Liver (tissue), 9 donors: ENCODE data around the gene TNFAIP8. TPM values are rescaled to one million over a fixed set of nuclear protein-coding genes. Genes with fewer than 3 reads are reported as not detected.

ENCODE experiments used
- DNase-seq: peaks from one replicate; pipeline ENCODE4 v3.0.0-alpha.2; 2017; ENCODE audit warnings: low spot score
- H3K27ac ChIP-seq, 2 donors: one replicate each; pipeline ENCODE4 v1.7.0; 2013; ENCODE audit warnings: inconsistent platforms in 2 of 2, low read length in 2 of 2, control low read depth in 1 of 2, low read depth in 1 of 2, mild to moderate bottlenecking in 1 of 2
- H3K27me3 ChIP-seq, 4 donors: one replicate each; pipeline versions ENCODE4 v1.6.1 to v1.7.0; 2013; ENCODE audit warnings: low read length in 3 of 4, inconsistent platforms in 1 of 4, mild to moderate bottlenecking in 1 of 4, moderate library complexity in 1 of 4; ENCODE audit not compliant: control insufficient read depth in 4 of 4, insufficient read depth in 4 of 4
- H3K36me3 ChIP-seq, 4 donors: one replicate each; pipeline versions ENCODE4 v1.6.1 to v1.7.0; 2013; ENCODE audit warnings: low read length in 3 of 4, mild to moderate bottlenecking in 3 of 4, low read depth in 1 of 4, moderate library complexity in 1 of 4; ENCODE audit not compliant: control insufficient read depth in 4 of 4, insufficient read depth in 3 of 4
- H3K4me1 ChIP-seq, 4 donors: one replicate each; pipeline versions ENCODE4 v1.6.1 to v1.7.0; 2013; ENCODE audit warnings: low read length in 3 of 4, mild to moderate bottlenecking in 3 of 4, moderate library complexity in 1 of 4; ENCODE audit not compliant: control insufficient read depth in 4 of 4, insufficient read depth in 4 of 4
- H3K4me3 ChIP-seq, 3 donors: one replicate each; pipeline versions ENCODE4 v1.6.1 to v1.7.0; 2013; ENCODE audit warnings: low read length in 3 of 3, control low read depth in 1 of 3, low read depth in 1 of 3, mild to moderate bottlenecking in 1 of 3
- H3K9ac ChIP-seq, 2 donors: one replicate each; pipeline ENCODE4 v1.7.0; 2013; ENCODE audit warnings: low read length in 2 of 2, mild to moderate bottlenecking in 2 of 2, moderate library complexity in 2 of 2, control low read depth in 1 of 2, low read depth in 1 of 2
- H3K9me3 ChIP-seq, 4 donors: one replicate each; pipeline versions ENCODE4 v1.6.1 to v1.7.0; 2013; ENCODE audit warnings: low read length in 3 of 4; ENCODE audit not compliant: control insufficient read depth in 4 of 4
- EGR1 ChIP-seq, 2 donors: IDR thresholded peaks; 2 replicates each; pipeline ENCODE4 v1.6.1; 2016 to 2018; ENCODE audit warnings: antibody characterized with exemption in 2 of 2, low read depth in 2 of 2
- FOXA1 ChIP-seq: IDR thresholded peaks from 2 replicates; pipeline ENCODE4 v1.6.1; 2016; ENCODE audit warnings: antibody characterized with exemption
- FOXA2 ChIP-seq: IDR thresholded peaks from 2 replicates; pipeline ENCODE4 v1.6.1; 2016; ENCODE audit warnings: antibody characterized with exemption
- GABPA ChIP-seq, 2 donors: IDR thresholded peaks in 1 of 2; conservative IDR thresholded peaks in 1 of 2; 2 replicates each; pipeline ENCODE4 v1.6.1; 2016; ENCODE audit warnings: antibody characterized with exemption in 2 of 2, mild to moderate bottlenecking in 1 of 2, moderate library complexity in 1 of 2
- HNF4A ChIP-seq, 2 donors: conservative IDR thresholded peaks; 2 replicates each; pipeline ENCODE4 v1.6.1; 2016; ENCODE audit warnings: antibody characterized with exemption in 2 of 2, mild to moderate bottlenecking in 2 of 2
- HNF4G ChIP-seq: IDR thresholded peaks from 2 replicates; pipeline ENCODE4 v1.6.1; 2016; ENCODE audit warnings: antibody characterized with exemption
- JUND ChIP-seq, 2 donors: IDR thresholded peaks; 2 replicates each; pipeline ENCODE4 v1.6.1; 2016; ENCODE audit warnings: antibody characterized with exemption in 2 of 2
- NR2F2 ChIP-seq: IDR thresholded peaks from 2 replicates; pipeline ENCODE4 v1.6.1; 2016; ENCODE audit warnings: antibody characterized with exemption
- RAD21 ChIP-seq, 2 donors: IDR thresholded peaks; 2 replicates each; pipeline ENCODE4 v1.6.1; 2016; ENCODE audit warnings: antibody characterized with exemption in 2 of 2, mild to moderate bottlenecking in 2 of 2
- RXRA ChIP-seq, 2 donors: IDR thresholded peaks; 2 replicates each; pipeline ENCODE4 v1.6.1; 2017 to 2018; ENCODE audit warnings: antibody characterized with exemption in 2 of 2, mild to moderate bottlenecking in 1 of 2
- SP1 ChIP-seq: IDR thresholded peaks from 2 replicates; pipeline ENCODE4 v1.6.1; 2018; ENCODE audit warnings: antibody characterized with exemption, mild to moderate bottlenecking
- TAF1 ChIP-seq: conservative IDR thresholded peaks from 2 replicates; pipeline ENCODE4 v1.6.1; 2016; ENCODE audit warnings: antibody characterized with exemption, mild to moderate bottlenecking
- YY1 ChIP-seq: IDR thresholded peaks from 2 replicates; pipeline ENCODE4 v1.6.1; 2016; ENCODE audit warnings: antibody characterized with exemption, mild to moderate bottlenecking
- WGBS: extraction: QIAGEN DNeasy Blood & Tissue Kit; methylation state at CpG from one replicate; pipeline ENCODE4 v1.1.7; 2013; 5-methylcytosine and 5-hydroxymethylcytosine counted together
- polyA plus RNA-seq, 2 donors: library from polyadenylated mRNA; stranded (reverse) in 1 of 2; unstranded in 1 of 2; fragments of 200-250 nt in 1 of 2; fragments of >200 nt in 1 of 2; fragmentation: Nextera tagmentation in 1 of 2; extraction: Ambion mirVana in 1 of 2; gene quantifications; one replicate each; pipeline versions ENCODE4 v1.2.1 to v1.2.3, GENCODE V29; 2013 to 2015
- total RNA-seq, 2 donors: library from RNA; depleted of rRNA; stranded (reverse); fragments of >200 nt; gene quantifications; one replicate each; pipeline ENCODE4 v1.2.3, GENCODE V29; 2014
- TF ChIP-seq, protein P1 (sequence below): IDR thresholded peaks from 2 replicates; pipeline ENCODE4 v1.6.1; 2016; ENCODE audit warnings: antibody characterized with exemption, mild to moderate bottlenecking
- TF ChIP-seq, protein P2 (sequence below): fragments of 150-350 bp; IDR thresholded peaks from 2 replicates; pipeline ENCODE4 v1.5.1; 2017; ENCODE audit warnings: improper control_type of control experiment, low read depth, low read length; ENCODE audit not compliant: missing input control
- TF ChIP-seq, protein P3 (sequence below): IDR thresholded peaks from 2 replicates; pipeline ENCODE4 v1.6.1; 2016; ENCODE audit warnings: antibody characterized with exemption
- TF ChIP-seq, protein P4 (sequence below): IDR thresholded peaks from 2 replicates; pipeline ENCODE4 v1.6.1; 2016; ENCODE audit warnings: antibody characterized with exemption
- TF ChIP-seq, protein P5 (sequence below): IDR thresholded peaks from 2 replicates; pipeline ENCODE4 v1.6.1; 2016; ENCODE audit warnings: antibody characterized with exemption
- donor health status: healthy.
- donor health status: healthy.
- donor health status: healthy.
- donor health status: healthy.
- donor health status: healthy.

Gene TNFAIP8
- total and polyA plus RNA-seq, 4 donors: 2.6 to 28.6 (median 4.4) TPM

DNA sequence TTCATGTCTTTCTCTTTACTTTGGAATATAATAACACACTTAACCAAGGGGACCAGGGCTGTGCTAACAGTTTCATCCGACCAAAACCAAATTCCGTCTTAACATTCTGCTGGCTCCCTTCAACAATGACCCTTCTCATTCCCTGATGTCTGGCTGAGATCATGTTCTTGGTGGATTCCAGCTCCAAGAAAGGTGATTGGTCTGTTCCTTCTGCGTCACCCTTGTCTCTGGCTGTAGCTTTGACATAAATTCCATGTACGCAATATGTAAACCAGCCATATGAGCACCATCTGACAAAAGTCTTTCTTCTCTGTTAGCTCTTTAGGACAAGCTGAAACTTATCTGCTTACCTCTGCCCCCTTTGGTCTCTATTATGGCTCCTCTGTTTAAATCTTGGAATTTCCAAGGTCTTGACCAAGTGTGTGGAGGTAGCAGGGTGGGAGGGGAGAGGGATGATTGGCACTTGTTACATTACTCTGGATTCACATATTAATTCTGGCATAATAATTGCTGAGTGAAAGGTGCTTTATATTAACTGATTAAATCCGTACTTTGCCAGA lies 50.8 kb downstream of the TNFAIP8 start (continued):
- TF ChIP-seq RAD21 (IDR thresholded peaks at IDR 0.05): no peak
- TF ChIP-seq NR2F2: no peak

DNA sequence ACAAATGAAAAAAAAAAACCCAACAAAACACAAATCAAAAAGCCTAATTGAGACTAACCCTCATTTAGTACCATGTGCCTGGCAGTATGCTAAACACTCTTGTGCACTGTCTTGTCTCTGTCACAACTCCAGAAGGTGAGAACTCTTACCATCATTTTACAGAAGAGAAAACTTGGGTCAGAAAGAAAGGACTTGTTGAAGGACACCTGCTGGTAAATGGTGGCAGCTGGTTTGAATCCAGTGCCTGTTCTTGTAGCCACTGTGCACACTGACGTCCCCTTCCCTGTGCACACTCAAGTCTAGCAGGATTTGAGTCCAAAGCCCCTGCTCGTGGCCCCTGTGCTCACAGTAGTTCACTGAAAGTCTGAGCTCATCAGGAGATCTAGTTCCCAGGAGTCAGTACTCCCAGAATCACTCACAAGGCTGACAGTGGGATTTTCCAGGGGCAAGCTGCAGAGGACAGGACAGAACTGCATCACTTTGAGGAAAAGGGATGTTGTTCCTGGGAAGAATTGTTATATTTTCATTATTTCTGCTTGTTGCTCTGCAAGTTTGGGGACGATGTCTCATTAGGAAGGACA lies 53.5 kb downstream of the TNFAIP8 start:
- Histone ChIP-seq H3K9ac (no peak overlapping the region), H3K27ac (no peak overlapping the region), H3K36me3 (no peaks in the 10 kb centered on the region), H3K4me1 (peaks cover 0 to 4% (median 0%) of the 10 kb centered on the region in 4 donors), H3K9me3 (no peaks in the 10 kb centered on the region), H3K27me3 (no peaks in the 10 kb centered on the region), H3K4me3 (no peak overlapping the region)
- WGBS: 84% methylated on average over 3 of the region's 3 CpGs
- TF ChIP-seq YY1 (no peak), EGR1 (IDR thresholded peaks at IDR 0.05; ENCODE audit: low read depth in 2 of 2) (no peak), NR2F2 (no peak)
- TF ChIP-seq, protein P1, sequence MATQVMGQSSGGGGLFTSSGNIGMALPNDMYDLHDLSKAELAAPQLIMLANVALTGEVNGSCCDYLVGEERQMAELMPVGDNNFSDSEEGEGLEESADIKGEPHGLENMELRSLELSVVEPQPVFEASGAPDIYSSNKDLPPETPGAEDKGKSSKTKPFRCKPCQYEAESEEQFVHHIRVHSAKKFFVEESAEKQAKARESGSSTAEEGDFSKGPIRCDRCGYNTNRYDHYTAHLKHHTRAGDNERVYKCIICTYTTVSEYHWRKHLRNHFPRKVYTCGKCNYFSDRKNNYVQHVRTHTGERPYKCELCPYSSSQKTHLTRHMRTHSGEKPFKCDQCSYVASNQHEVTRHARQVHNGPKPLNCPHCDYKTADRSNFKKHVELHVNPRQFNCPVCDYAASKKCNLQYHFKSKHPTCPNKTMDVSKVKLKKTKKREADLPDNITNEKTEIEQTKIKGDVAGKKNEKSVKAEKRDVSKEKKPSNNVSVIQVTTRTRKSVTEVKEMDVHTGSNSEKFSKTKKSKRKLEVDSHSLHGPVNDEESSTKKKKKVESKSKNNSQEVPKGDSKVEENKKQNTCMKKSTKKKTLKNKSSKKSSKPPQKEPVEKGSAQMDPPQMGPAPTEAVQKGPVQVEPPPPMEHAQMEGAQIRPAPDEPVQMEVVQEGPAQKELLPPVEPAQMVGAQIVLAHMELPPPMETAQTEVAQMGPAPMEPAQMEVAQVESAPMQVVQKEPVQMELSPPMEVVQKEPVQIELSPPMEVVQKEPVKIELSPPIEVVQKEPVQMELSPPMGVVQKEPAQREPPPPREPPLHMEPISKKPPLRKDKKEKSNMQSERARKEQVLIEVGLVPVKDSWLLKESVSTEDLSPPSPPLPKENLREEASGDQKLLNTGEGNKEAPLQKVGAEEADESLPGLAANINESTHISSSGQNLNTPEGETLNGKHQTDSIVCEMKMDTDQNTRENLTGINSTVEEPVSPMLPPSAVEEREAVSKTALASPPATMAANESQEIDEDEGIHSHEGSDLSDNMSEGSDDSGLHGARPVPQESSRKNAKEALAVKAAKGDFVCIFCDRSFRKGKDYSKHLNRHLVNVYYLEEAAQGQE: no peak
- TF ChIP-seq, protein P2, sequence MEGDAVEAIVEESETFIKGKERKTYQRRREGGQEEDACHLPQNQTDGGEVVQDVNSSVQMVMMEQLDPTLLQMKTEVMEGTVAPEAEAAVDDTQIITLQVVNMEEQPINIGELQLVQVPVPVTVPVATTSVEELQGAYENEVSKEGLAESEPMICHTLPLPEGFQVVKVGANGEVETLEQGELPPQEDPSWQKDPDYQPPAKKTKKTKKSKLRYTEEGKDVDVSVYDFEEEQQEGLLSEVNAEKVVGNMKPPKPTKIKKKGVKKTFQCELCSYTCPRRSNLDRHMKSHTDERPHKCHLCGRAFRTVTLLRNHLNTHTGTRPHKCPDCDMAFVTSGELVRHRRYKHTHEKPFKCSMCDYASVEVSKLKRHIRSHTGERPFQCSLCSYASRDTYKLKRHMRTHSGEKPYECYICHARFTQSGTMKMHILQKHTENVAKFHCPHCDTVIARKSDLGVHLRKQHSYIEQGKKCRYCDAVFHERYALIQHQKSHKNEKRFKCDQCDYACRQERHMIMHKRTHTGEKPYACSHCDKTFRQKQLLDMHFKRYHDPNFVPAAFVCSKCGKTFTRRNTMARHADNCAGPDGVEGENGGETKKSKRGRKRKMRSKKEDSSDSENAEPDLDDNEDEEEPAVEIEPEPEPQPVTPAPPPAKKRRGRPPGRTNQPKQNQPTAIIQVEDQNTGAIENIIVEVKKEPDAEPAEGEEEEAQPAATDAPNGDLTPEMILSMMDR: no peak
- DNase-seq: no peak

DNA sequence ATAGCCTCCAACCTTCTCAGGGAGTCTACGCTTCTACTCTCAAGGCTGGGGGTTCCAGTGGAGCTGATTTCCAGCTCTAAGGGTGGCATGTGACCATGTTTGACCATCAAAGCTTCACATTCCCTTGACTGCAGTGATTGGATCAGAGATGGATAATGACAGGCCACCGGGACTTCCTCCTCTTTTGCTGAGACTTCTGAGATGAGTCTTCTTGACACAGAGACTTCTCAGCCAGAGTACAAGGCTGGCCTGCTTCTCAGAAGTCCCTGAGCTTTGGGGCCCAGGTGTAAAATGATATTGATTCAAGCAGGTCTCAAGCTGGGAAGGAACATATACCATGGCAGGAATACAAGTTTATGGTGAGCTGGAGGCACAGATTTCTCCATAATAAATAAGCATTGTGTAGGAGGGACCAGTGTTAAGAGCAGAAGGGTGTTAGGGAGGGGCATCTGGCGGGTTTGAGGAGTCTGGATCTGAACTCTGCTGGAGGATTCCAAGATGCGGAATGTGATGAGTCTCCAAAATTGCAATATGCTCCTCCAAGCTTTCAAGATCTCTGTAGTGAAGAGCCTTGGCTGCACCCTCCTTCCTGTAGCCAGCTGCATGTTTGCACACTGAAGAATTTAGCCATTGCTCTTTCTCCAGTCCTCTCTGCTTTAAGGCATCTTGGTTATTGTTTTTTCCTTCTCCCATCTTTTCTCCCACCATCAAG lies 54.8 kb downstream of the TNFAIP8 start:
- Histone ChIP-seq H3K27me3 (no peaks in the 10 kb centered on the region), H3K4me1 (peaks cover 0 to 4% (median 0%) of the 10 kb centered on the region in 4 donors), H3K9ac (no peak overlapping the region), H3K36me3 (no peaks in the 10 kb centered on the region), H3K9me3 (no peaks in the 10 kb centered on the region), H3K4me3 (no peak overlapping the region), H3K27ac (no peak overlapping the region)
- no peak for DNase-seq
- 94% methylated on average over 4 of the region's 4 CpGs for WGBS
- TF ChIP-seq JUND (IDR thresholded peaks at IDR 0.05) (no peak), NR2F2 (no peak), HNF4G (no peak), SP1 (no peak), HNF4A (conservative IDR thresholded peaks at IDR 0.05) (no peak), GABPA (IDR thresholded peaks at IDR 0.05 in 1 of 2, conservative IDR thresholded peaks at IDR 0.05 in 1 of 2) (no peak), EGR1 (IDR thresholded peaks at IDR 0.05; ENCODE audit: low read depth in 2 of 2) (no peak), RXRA (IDR thresholded peaks at IDR 0.05) (no peak), FOXA2 (no peak), FOXA1 (no peak), TAF1 (no peak)
- TF ChIP-seq, protein P3, sequence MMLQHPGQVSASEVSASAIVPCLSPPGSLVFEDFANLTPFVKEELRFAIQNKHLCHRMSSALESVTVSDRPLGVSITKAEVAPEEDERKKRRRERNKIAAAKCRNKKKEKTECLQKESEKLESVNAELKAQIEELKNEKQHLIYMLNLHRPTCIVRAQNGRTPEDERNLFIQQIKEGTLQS: no peak
- TF ChIP-seq, protein P4, sequence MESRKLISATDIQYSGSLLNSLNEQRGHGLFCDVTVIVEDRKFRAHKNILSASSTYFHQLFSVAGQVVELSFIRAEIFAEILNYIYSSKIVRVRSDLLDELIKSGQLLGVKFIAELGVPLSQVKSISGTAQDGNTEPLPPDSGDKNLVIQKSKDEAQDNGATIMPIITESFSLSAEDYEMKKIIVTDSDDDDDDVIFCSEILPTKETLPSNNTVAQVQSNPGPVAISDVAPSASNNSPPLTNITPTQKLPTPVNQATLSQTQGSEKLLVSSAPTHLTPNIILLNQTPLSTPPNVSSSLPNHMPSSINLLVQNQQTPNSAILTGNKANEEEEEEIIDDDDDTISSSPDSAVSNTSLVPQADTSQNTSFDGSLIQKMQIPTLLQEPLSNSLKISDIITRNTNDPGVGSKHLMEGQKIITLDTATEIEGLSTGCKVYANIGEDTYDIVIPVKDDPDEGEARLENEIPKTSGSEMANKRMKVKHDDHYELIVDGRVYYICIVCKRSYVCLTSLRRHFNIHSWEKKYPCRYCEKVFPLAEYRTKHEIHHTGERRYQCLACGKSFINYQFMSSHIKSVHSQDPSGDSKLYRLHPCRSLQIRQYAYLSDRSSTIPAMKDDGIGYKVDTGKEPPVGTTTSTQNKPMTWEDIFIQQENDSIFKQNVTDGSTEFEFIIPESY: no peak
- TF ChIP-seq, protein P5, sequence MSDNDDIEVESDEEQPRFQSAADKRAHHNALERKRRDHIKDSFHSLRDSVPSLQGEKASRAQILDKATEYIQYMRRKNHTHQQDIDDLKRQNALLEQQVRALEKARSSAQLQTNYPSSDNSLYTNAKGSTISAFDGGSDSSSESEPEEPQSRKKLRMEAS: no peak
- TF ChIP-seq, protein P1: no peak
